KMS-11 (cell line): ENCODE results near the gene ARHGEF10L.

Experiments
- H2AFZ ChIP-seq: fragments of 200-600 bp; sonication (generic); 2 replicates; pipeline ENCODE4 v1.6.1; 2016; ENCODE audit warnings: antibody characterized with exemption, mixed run types, low read depth
- H3K27ac ChIP-seq: fragments of 200-600 bp; sonication (generic); 2 replicates; pipeline ENCODE4 v1.6.1; 2016; ENCODE audit warnings: mild to moderate bottlenecking, mixed run types
- H3K27me3 ChIP-seq: fragments of 200-600 bp; sonication (generic); 2 replicates; pipeline ENCODE4 v1.6.1; 2017; ENCODE audit warnings: mild to moderate bottlenecking, low read depth, mixed run types, moderate library complexity; ENCODE audit not compliant: insufficient read depth
- H3K36me3 ChIP-seq: fragments of 200-600 bp; sonication (generic); 2 replicates; pipeline ENCODE4 v1.6.1; 2017; ENCODE audit warnings: mild to moderate bottlenecking, mixed run types; ENCODE audit not compliant: insufficient read depth
- H3K4me1 ChIP-seq: fragments of 200-600 bp; sonication (generic); 2 replicates; pipeline ENCODE4 v1.6.1; 2016; ENCODE audit warnings: mild to moderate bottlenecking, low read depth, mixed run types; ENCODE audit not compliant: poor library complexity, severe bottlenecking
- H3K4me2 ChIP-seq: fragments of 200-600 bp; sonication (generic); 2 replicates; pipeline ENCODE4 v1.7.0; 2016; ENCODE audit warnings: mild to moderate bottlenecking, mixed run types
- H3K4me3 ChIP-seq: fragments of 200-600 bp; sonication (generic); IDR thresholded peaks from 2 replicates; pipeline ENCODE4 v1.6.1; 2017; ENCODE audit warnings: low read depth, low read length, mixed read lengths; ENCODE audit not compliant: insufficient read depth
- H3K79me2 ChIP-seq: fragments of 200-600 bp; sonication (generic); 2 replicates; pipeline ENCODE4 v1.6.1; 2016; ENCODE audit warnings: low read depth, mixed run types; ENCODE audit not compliant: insufficient read depth
- H3K9ac ChIP-seq: fragments of 200-600 bp; sonication (generic); 2 replicates; pipeline ENCODE4 v1.6.1; 2016; ENCODE audit warnings: mild to moderate bottlenecking, mixed run types
- H4K20me1 ChIP-seq: fragments of 200-600 bp; sonication (generic); 2 replicates; pipeline ENCODE4 v1.6.1; 2016; ENCODE audit warnings: mild to moderate bottlenecking, mixed run types; ENCODE audit not compliant: insufficient read depth
- CTCF ChIP-seq: fragments of 200-600 bp; sonication (generic); conservative IDR thresholded peaks from 2 replicates; pipeline ENCODE4 v1.6.1; 2017; ENCODE audit warnings: low read depth, mild to moderate bottlenecking, antibody characterized with exemption, low read length, moderate library complexity, mixed read lengths

Gene ARHGEF10L

GRCh38 chr1:17679856-17680255 lies 140.4 kb downstream of the ARHGEF10L start:
- H3K27ac ChIP-seq, result no peak overlapping the region
- H3K4me1 ChIP-seq, result no peaks in the 10 kb centered on the region
- H3K9ac ChIP-seq, result no peak overlapping the region
- no peak overlapping the region for H3K4me3 ChIP-seq
- no peaks in the 10 kb centered on the region for H3K79me2 ChIP-seq
- H3K36me3 ChIP-seq, result no peaks in the 10 kb centered on the region
- TF ChIP-seq CTCF, result no peak
- H3K4me2 ChIP-seq, result no peak overlapping the region
- H2AFZ ChIP-seq, result no peak overlapping the region
- no peaks in the 10 kb centered on the region; the same call in 1 of the 2 replicates for H3K27me3 ChIP-seq
- H4K20me1 ChIP-seq, result no peaks in the 10 kb centered on the region

GRCh38 chr1:17680308-17680707 lies 140.8 kb downstream of the ARHGEF10L start:
- H4K20me1 ChIP-seq, result no peaks in the 10 kb centered on the region

GRCh38 chr1:17682400-17682799 lies 142.9 kb downstream of the ARHGEF10L start:
- TF ChIP-seq CTCF, result no peak
- H3K36me3 ChIP-seq, result no peaks in the 10 kb centered on the region
- peaks cover 4% of the 10 kb centered on the region; the same call in 1 of the 2 replicates for H3K27me3 ChIP-seq

More at GRCh38 chr1:17680308-17680707, 140.8 kb downstream of the ARHGEF10L start:
- Histone ChIP-seq H3K27me3 (peaks cover 4% of the 10 kb centered on the region; the same call in 1 of the 2 replicates), H3K4me2 (no peak overlapping the region), H2AFZ (no peak overlapping the region), H3K4me1 (no peaks in the 10 kb centered on the region), H3K27ac (no peak overlapping the region), H3K9ac (no peak overlapping the region), H3K36me3 (no peaks in the 10 kb centered on the region), H3K4me3 (no peak overlapping the region), H3K79me2 (no peaks in the 10 kb centered on the region)
- TF ChIP-seq CTCF, result no peak

GRCh38 chr1:17683598-17683997 lies 144.1 kb downstream of the ARHGEF10L start:
- H3K9ac ChIP-seq, result no peak overlapping the region
- no peak for TF ChIP-seq CTCF
- no peak overlapping the region for H3K27ac ChIP-seq
- H3K27me3 ChIP-seq, result peaks cover 4% of the 10 kb centered on the region; the same call in 1 of the 2 replicates
- H4K20me1 ChIP-seq, result no peaks in the 10 kb centered on the region
- no peaks in the 10 kb centered on the region for H3K36me3 ChIP-seq
- no peak overlapping the region for H3K4me2 ChIP-seq
- no peak overlapping the region for H3K4me3 ChIP-seq
- no peak overlapping the region for H2AFZ ChIP-seq
- H3K4me1 ChIP-seq, result no peaks in the 10 kb centered on the region
- no peaks in the 10 kb centered on the region for H3K79me2 ChIP-seq

More at GRCh38 chr1:17682400-17682799, 142.9 kb downstream of the ARHGEF10L start:
- Histone ChIP-seq H3K9ac (no peak overlapping the region), H3K4me3 (no peak overlapping the region), H3K4me1 (no peaks in the 10 kb centered on the region), H2AFZ (no peak overlapping the region), H4K20me1 (no peaks in the 10 kb centered on the region), H3K79me2 (no peaks in the 10 kb centered on the region), H3K4me2 (no peak overlapping the region), H3K27ac (no peak overlapping the region)
